Hepatocyte (in vitro differentiated cells): ENCODE data around the gene ATP2B3.

Experiments used
- CTCF ChIP-seq: fragments of 200-600 bp; sonication (generic); IDR thresholded peaks from 2 replicates; pipeline ENCODE4 v1.5.1; 2016; ENCODE audit warnings: antibody characterized with exemption, mild to moderate bottlenecking; ENCODE audit not compliant: poor library complexity
- EZH2 ChIP-seq: fragments of 200-600 bp; sonication (generic); IDR thresholded peaks from 2 replicates; pipeline ENCODE4 v1.6.1; 2016; ENCODE audit warnings: antibody characterized with exemption, mild to moderate bottlenecking, borderline replicate concordance

GRCh38 chrX:153495903-153496589 lies 21.4 kb upstream of the ATP2B3 start:
- no peak for TF ChIP-seq CTCF
- no peak for TF ChIP-seq EZH2
